Loucy (cell line): ENCODE results near the gene ODC1.

Experiments used
- H2AFZ ChIP-seq: fragments of 200-600 bp; sonication (generic); 2 replicates; pipeline ENCODE4 v1.6.0; 2016; ENCODE audit warnings: antibody characterized with exemption, mild to moderate bottlenecking, low read length, moderate library complexity
- H3F3A ChIP-seq: fragments of 200-600 bp; 2 replicates; pipeline ENCODE4 v1.6.0; 2016; ENCODE audit warnings: antibody characterized with exemption, low read depth, mild to moderate bottlenecking
- H3K27me3 ChIP-seq: fragments of 200-600 bp; sonication (generic); 2 replicates; pipeline ENCODE4 v1.6.1; 2014; ENCODE audit warnings: low read length, mild to moderate bottlenecking; ENCODE audit not compliant: insufficient read depth, poor library complexity, severe bottlenecking
- H3K36me3 ChIP-seq: fragments of 200-600 bp; sonication (generic); 2 replicates; pipeline ENCODE4 v1.6.1; 2016; ENCODE audit warnings: low read length; ENCODE audit not compliant: insufficient read depth
- H3K4me1 ChIP-seq: fragments of 200-600 bp; sonication (generic); 2 replicates; pipeline ENCODE4 v1.5.1; 2014; ENCODE audit warnings: low read length, mild to moderate bottlenecking; ENCODE audit not compliant: insufficient read depth, poor library complexity, severe bottlenecking
- H3K4me2 ChIP-seq: fragments of 200-600 bp; sonication (generic); 2 replicates; pipeline ENCODE4 v1.6.0; 2014; ENCODE audit warnings: antibody characterized with exemption, low read length, low read depth, mild to moderate bottlenecking; ENCODE audit not compliant: poor library complexity, severe bottlenecking
- H3K4me3 ChIP-seq: fragments of 200-600 bp; sonication (generic); 2 replicates; pipeline ENCODE4 v1.5.1; 2014; ENCODE audit warnings: low read length, mild to moderate bottlenecking, mixed read lengths; ENCODE audit not compliant: poor library complexity, severe bottlenecking
- H3K79me2 ChIP-seq: fragments of 200-600 bp; sonication (generic); 2 replicates; pipeline ENCODE4 v1.6.1; 2014; ENCODE audit warnings: low read length; ENCODE audit not compliant: insufficient read depth
- H3K9ac ChIP-seq: fragments of 200-600 bp; sonication (generic); 2 replicates; pipeline ENCODE4 v1.6.0; 2014; ENCODE audit warnings: mild to moderate bottlenecking, low read depth, low read length, moderate library complexity; ENCODE audit not compliant: poor library complexity, severe bottlenecking
- H3K9me2 ChIP-seq: fragments of 200-600 bp; sonication (generic); replicated peaks from 2 replicates; pipeline ENCODE4 v1.6.1; 2016; ENCODE audit warnings: low read depth, low read length, mixed read lengths
- H3K9me3 ChIP-seq: fragments of 200-600 bp; sonication (generic); 2 replicates; pipeline ENCODE4 v1.6.1; 2014; ENCODE audit warnings: mild to moderate bottlenecking, antibody characterized with exemption, low read length, low read depth; ENCODE audit not compliant: insufficient read depth
- H4K20me1 ChIP-seq: fragments of 200-600 bp; sonication (generic); 2 replicates; pipeline ENCODE4 v1.6.0; 2014; ENCODE audit warnings: antibody characterized with exemption, low read length, mild to moderate bottlenecking; ENCODE audit not compliant: insufficient read depth, poor library complexity, severe bottlenecking
- CTCF ChIP-seq: fragments of 200-600 bp; sonication (generic); conservative IDR thresholded peaks from 2 replicates; pipeline ENCODE4 v1.5.1; 2014; ENCODE audit warnings: mild to moderate bottlenecking, antibody characterized with exemption, low read length
- EZH2phosphoT487 ChIP-seq: fragments of 200-600 bp; IDR thresholded peaks from 2 replicates; pipeline ENCODE4 v1.6.1; 2018; ENCODE audit warnings: antibody characterized with exemption, mild to moderate bottlenecking, moderate library complexity, borderline replicate concordance

Gene ODC1

DNA sequence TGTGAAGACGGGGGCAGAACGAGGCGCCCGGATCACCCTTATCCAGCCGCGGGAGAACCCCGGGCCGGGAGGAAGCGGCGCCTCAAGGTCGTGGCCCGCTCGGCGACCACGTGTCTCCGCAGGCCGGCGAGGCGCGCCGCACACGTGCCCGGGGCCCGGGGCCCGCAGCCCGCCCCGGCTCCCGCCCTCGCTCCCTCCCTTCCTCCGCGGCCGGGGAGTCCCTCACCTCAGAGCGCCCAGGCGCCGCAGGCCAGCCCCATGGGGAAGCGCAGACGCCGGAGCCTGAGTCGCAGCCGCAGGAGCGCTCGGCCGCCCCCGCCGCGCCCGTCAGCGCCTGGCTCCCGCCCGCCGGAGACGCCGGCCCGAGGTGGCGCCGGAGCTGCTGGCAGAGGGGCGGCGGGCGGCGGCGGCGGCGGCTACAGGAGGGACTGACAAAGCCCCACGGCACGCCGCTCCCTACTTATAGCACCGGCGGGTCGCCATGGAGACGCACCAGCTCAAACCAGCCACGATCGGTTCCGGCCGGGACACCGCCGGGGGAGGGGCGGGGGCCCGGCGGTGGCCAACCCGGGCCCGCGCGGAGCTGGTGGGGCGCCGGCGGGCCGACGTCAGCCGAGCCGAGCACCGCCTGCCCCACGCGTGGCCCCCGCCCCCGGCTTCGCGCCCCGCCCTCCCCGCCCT, at the start of gene ODC1:
Gene ODC1 (minus strand): TSS at position 433 of the 681 bp plus-strand sequence. CDS start 3,295 bp downstream, outside the sequence.
- no peaks in the 10 kb centered on the region for H3K27me3 ChIP-seq
- peak within 1 kb of the TSS; percentile 94 for H3K4me3 ChIP-seq
- H2AFZ ChIP-seq, result peak within 1 kb of the TSS; percentile 100
- H3K4me1 ChIP-seq, result peaks cover 52% of the 10 kb centered on the region
- H3F3A ChIP-seq, result no peaks in the 10 kb centered on the region
- no peaks in the 10 kb centered on the region for H3K9me2 ChIP-seq
- H4K20me1 ChIP-seq, result peaks cover 45% of the 10 kb centered on the region
- no peak for TF ChIP-seq EZH2phosphoT487
- TF ChIP-seq CTCF, result no peak
- H3K9ac ChIP-seq, result peak within 1 kb of the TSS; percentile 97
- peak within 1 kb of the TSS; percentile 100 for H3K4me2 ChIP-seq
- peaks cover 59% of the 10 kb centered on the region for H3K79me2 ChIP-seq
- H3K36me3 ChIP-seq, result peaks cover 18% of the 10 kb centered on the region
- H3K9me3 ChIP-seq, result no peaks in the 10 kb centered on the region

DNA sequence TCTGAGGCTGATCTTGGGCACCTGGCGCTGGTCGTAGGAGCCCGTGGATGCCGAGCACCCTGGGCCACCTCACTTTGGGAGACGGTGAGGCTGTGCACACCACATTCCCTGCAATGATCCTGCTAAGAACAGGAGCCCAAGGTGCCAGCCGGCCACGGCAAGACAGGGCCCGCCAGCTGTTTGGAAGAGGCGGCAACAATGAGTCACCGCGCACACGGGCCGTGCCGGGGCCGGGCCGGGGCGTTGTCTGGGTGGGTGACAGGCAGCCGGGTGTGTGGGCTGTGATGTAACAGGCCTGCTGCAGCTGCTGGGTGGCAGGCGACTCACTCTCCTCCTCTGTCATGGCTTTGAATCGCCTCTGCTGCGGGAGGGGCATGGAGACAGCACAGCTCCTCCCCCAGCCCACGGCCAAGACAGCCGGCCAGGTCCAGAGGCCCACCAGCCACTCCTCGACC, 49.7 kb upstream of the ODC1 start:
- H3K4me3 ChIP-seq, result no peak overlapping the region
- H3K9me3 ChIP-seq, result no peaks in the 10 kb centered on the region
- no peak overlapping the region for H3K4me2 ChIP-seq
- no peaks in the 10 kb centered on the region for H4K20me1 ChIP-seq
- H3K36me3 ChIP-seq, result no peaks in the 10 kb centered on the region
- H3K4me1 ChIP-seq, result peaks cover 5% of the 10 kb centered on the region
- no peaks in the 10 kb centered on the region for H3K9me2 ChIP-seq
- no peak overlapping the region for H2AFZ ChIP-seq
- no peaks in the 10 kb centered on the region for H3K79me2 ChIP-seq
- H3F3A ChIP-seq, result no peaks in the 10 kb centered on the region
- no peaks in the 10 kb centered on the region for H3K27me3 ChIP-seq
- H3K9ac ChIP-seq, result no peak overlapping the region
- TF ChIP-seq EZH2phosphoT487, result no peak
- TF ChIP-seq CTCF, result no peak

GRCh38 chr2:10495988-10496313, 47.8 kb upstream of the ODC1 start:
- no peak overlapping the region for H3K4me2 ChIP-seq
- H3K4me1 ChIP-seq, result peaks cover 5% of the 10 kb centered on the region
- no peaks in the 10 kb centered on the region for H3K79me2 ChIP-seq
- H4K20me1 ChIP-seq, result no peaks in the 10 kb centered on the region
- H2AFZ ChIP-seq, result no peak overlapping the region
- no peaks in the 10 kb centered on the region for H3K27me3 ChIP-seq
- H3K9me3 ChIP-seq, result no peaks in the 10 kb centered on the region
- TF ChIP-seq EZH2phosphoT487, result no peak
- no peak for TF ChIP-seq CTCF
- no peak overlapping the region for H3K4me3 ChIP-seq
- H3F3A ChIP-seq, result no peaks in the 10 kb centered on the region
- H3K9me2 ChIP-seq, result no peaks in the 10 kb centered on the region
- H3K9ac ChIP-seq, result no peak overlapping the region
- H3K36me3 ChIP-seq, result no peaks in the 10 kb centered on the region
